K562 (cell line): ENCODE measurements around the gene WBP1L. TPM values are rescaled to one million over a fixed set of nuclear protein-coding genes. Genes with fewer than 3 reads are reported as not detected.

Experiments
- ATAC-seq: fragments of 200-7000 bp; cut with Tn5 transposase; 3 replicates; pipeline ENCODE4 v1.9.1; 2020; ENCODE audit warnings: moderate library complexity
- BruUV-seq: library from RNA; stranded (reverse); fragments of 400-500 nt; replicated peaks from 2 replicates; lab custom pipeline; 2021; lab: Mats Ljungman, UMichigan
- CTCF ChIA-PET: fragments of 300-600 bp; formaldehyde crosslinking; extraction: SDS; loops from one replicate; lab custom pipeline; 2021; ENCODE audit warnings: low intra/inter-chr PET ratio; lab: Yijun Ruan, JAX
- POLR2A ChIA-PET: fragments of 300-600, 350-650 bp; sonication (Branson Sonifier 250); formaldehyde crosslinking; extraction: SDS; loops from one replicate; lab custom pipeline; 2021; ENCODE audit warnings: antibody characterized with exemption, inconsistent platforms; lab: Yijun Ruan, JAX
- DNase-seq, 4 experiments: peaks; one replicate each; pipeline versions ENCODE4 v3.0.0 to v3.0.0-alpha.2; 2011 to 2018; ENCODE audit warnings: low spot score in 3 of 4, mixed read lengths in 3 of 4; ENCODE audit errors: extremely low read depth in 1 of 4
- FAIRE-seq: peaks from 2 replicates; lab custom pipeline; 2011; peaks lifted over from hg19 to GRCh38; lab: Jason Lieb, UNC
- H2AFZ ChIP-seq: 2 replicates; pipeline ENCODE4 v1.6.0; 2011; ENCODE audit warnings: low read depth, low read length, control low read depth, inconsistent platforms
- H3K27ac ChIP-seq: fragments of 200-600 bp; 3 replicates; pipeline ENCODE4 v1.8.0; 2011; ENCODE audit warnings: low read depth, mild to moderate bottlenecking, control low read depth, inconsistent platforms, low read length, moderate library complexity, mixed read lengths; ENCODE audit errors: extremely low read depth
- H3K27me3 ChIP-seq, 2 experiments: fragments of 300-600 bp in 1 of 2; 2 replicates in 1 of 2; 3 replicates in 1 of 2; pipeline versions ENCODE4 v1.6.0 to v1.8.0; 2011; ENCODE audit warnings: inconsistent platforms in 2 of 2, low read length in 2 of 2, mild to moderate bottlenecking in 1 of 2, mixed read lengths in 1 of 2, moderate library complexity in 1 of 2; ENCODE audit not compliant: control insufficient read depth in 2 of 2, insufficient read depth in 2 of 2
- H3K36me3 ChIP-seq: fragments of 300-600 bp; 3 replicates; pipeline ENCODE4 v1.8.0; 2011; ENCODE audit warnings: mild to moderate bottlenecking, low read length, inconsistent platforms; ENCODE audit not compliant: control insufficient read depth, insufficient read depth
- H3K4me1 ChIP-seq, 2 experiments: fragments of 200-600 bp in 1 of 2; replicated peaks in 1 of 2; 2 replicates in 1 of 2; 3 replicates in 1 of 2; pipeline versions ENCODE4 v1.5.1 to v1.8.0; 2011; ENCODE audit warnings: inconsistent platforms in 2 of 2, low read length in 2 of 2, mild to moderate bottlenecking in 1 of 2, mixed read lengths in 1 of 2, moderate library complexity in 1 of 2; ENCODE audit not compliant: control insufficient read depth in 2 of 2, insufficient read depth in 2 of 2
- H3K4me2 ChIP-seq: 2 replicates; pipeline ENCODE4 v1.6.1; 2011; ENCODE audit warnings: low read length, control low read depth, inconsistent platforms, mixed read lengths; ENCODE audit not compliant: insufficient read depth
- H3K4me3 ChIP-seq: fragments of 200-600 bp; sonication (generic), shearing (Covaris generic); 2 replicates; pipeline ENCODE4 v1.5.1; 2016; ENCODE audit warnings: control low read depth, inconsistent platforms
- H3K79me2 ChIP-seq: fragments of 200-600 bp; 3 replicates; pipeline ENCODE4 v1.8.0; 2011; ENCODE audit warnings: low read length, inconsistent platforms; ENCODE audit not compliant: control insufficient read depth, insufficient read depth
- H3K9ac ChIP-seq, 2 experiments: 2 replicates each; pipeline versions ENCODE4 v1.6.0 to v1.6.1; 2011; ENCODE audit warnings: low read depth in 2 of 2, low read length in 2 of 2, control low read depth in 1 of 2, inconsistent platforms in 1 of 2, mild to moderate bottlenecking in 1 of 2, mixed read lengths in 1 of 2; ENCODE audit not compliant: insufficient read depth in 1 of 2
- H3K9me1 ChIP-seq: one replicate; pipeline ENCODE4 v1.6.0; 2011; ENCODE audit warnings: inconsistent platforms, mild to moderate bottlenecking, low read length, moderate library complexity; ENCODE audit not compliant: control insufficient read depth, insufficient read depth
- H3K9me3 ChIP-seq: replicated peaks from 2 replicates; pipeline ENCODE4 v1.5.1; 2011; ENCODE audit warnings: low read depth, low read length, inconsistent platforms; ENCODE audit not compliant: control insufficient read depth, insufficient read depth
- H4K20me1 ChIP-seq: replicated peaks from 2 replicates; pipeline ENCODE4 v1.6.1; 2011; ENCODE audit warnings: low read length, inconsistent platforms, mixed read lengths; ENCODE audit not compliant: control insufficient read depth, insufficient read depth
- ESRRA ChIP-seq: fragments of 450-650 bp; IDR thresholded peaks from 2 replicates; pipeline ENCODE4 v1.6.1; 2014; ENCODE audit warnings: low read depth, mild to moderate bottlenecking, moderate library complexity, borderline replicate concordance
- FOSL1 ChIP-seq: fragments of 200-800 bp; sonication (Bioruptor generic); conservative IDR thresholded peaks from 2 replicates; pipeline ENCODE4 v1.6.1; 2016; ENCODE audit warnings: missing genetic modification characterization, missing compliant biosample characterization
- FOXM1 ChIP-seq, 2 experiments: fragments of 450-650 bp in 1 of 2; sonication (generic) in 1 of 2; formaldehyde crosslinking in 1 of 2; IDR thresholded peaks; 2 replicates each; pipeline versions ENCODE4 v1.6.1 to v1.9.0; 2017 to 2022; ENCODE audit warnings: low read depth in 2 of 2, mild to moderate bottlenecking in 2 of 2, missing genetic modification reagents in 1 of 2, moderate library complexity in 1 of 2
- GATA2 ChIP-seq: sonication (generic); formaldehyde crosslinking; IDR thresholded peaks from 2 replicates; pipeline ENCODE4 v1.4.0; 2020; ENCODE audit warnings: mild to moderate bottlenecking, missing genetic modification reagents
- HDAC1 ChIP-seq, 2 experiments: fragments of 450-650 bp; IDR thresholded peaks; 2 replicates each; pipeline ENCODE4 v1.6.1; 2016 to 2017; ENCODE audit warnings: inconsistent platforms in 1 of 2, mild to moderate bottlenecking in 1 of 2, moderate library complexity in 1 of 2
- NELFE ChIP-seq: IDR thresholded peaks from 2 replicates; pipeline ENCODE4 v1.6.1; 2011; ENCODE audit warnings: mild to moderate bottlenecking; ENCODE audit not compliant: insufficient read depth, insufficient read length
- RCOR1 ChIP-seq, 2 experiments: IDR thresholded peaks; 2 replicates each; pipeline ENCODE4 v1.6.1; 2012; ENCODE audit warnings: low read depth in 2 of 2, low read length in 2 of 2, borderline replicate concordance in 1 of 2, improper control_type of control experiment in 1 of 2
- SMAD3 ChIP-seq: fragments of 450-650 bp; formaldehyde crosslinking; conservative IDR thresholded peaks from 2 replicates; pipeline ENCODE4 v1.4.0; 2020; ENCODE audit warnings: mild to moderate bottlenecking
- ZNF263 ChIP-seq: sonication (generic); formaldehyde crosslinking; IDR thresholded peaks from 2 replicates; pipeline ENCODE4 v1.8.0; 2022; ENCODE audit warnings: mild to moderate bottlenecking, missing genetic modification reagents, borderline replicate concordance
- ZNF408 ChIP-seq: fragments of 250-450 bp; sonication (Bioruptor Pico); IDR thresholded peaks from 2 replicates; pipeline ENCODE4 v1.4.0; 2020; ENCODE audit warnings: low read depth, mild to moderate bottlenecking, moderate library complexity
- WGBS: fragments of 100-300 bp; shearing (Covaris generic); methylation state at CpG from one replicate; pipeline ENCODE4 v1.1.6; 2016; ENCODE audit warnings: low coverage, mixed read lengths; ENCODE audit not compliant: insufficient coverage; ENCODE audit errors: missing lambda C conversion rate; 5-methylcytosine and 5-hydroxymethylcytosine counted together
- in situ Hi-C: fragments of 300-500 bp; cut with MboI; formaldehyde crosslinking; loops from 4 replicates; pipeline ENCODE4 v1.15.0; 2018; ENCODE audit warnings: inconsistent platforms, mixed read lengths
- intact Hi-C: fragments of 100-400 bp; cut with micrococcal nuclease; formaldehyde crosslinking; loops from 2 replicates; pipeline ENCODE4 v1.14.2; 2022
- polyA plus RNA-seq, 8 experiments: library from polyadenylated mRNA; depleted of rRNA in 4 of 8; stranded (reverse) in 5 of 8; unstranded in 3 of 8; fragments of >200 nt; fragmentation: Nextera tagmentation in 2 of 8; fragmentation: Illumina TruSeq in 1 of 8; extraction: Ambion mirVana in 2 of 8; extraction: Trizol in 1 of 8; gene quantifications; 2 replicates each; pipeline versions ENCODE4 v1.2.1 to v1.2.3, GENCODE V29; 2011 to 2014; ENCODE audit warnings: inconsistent platforms in 1 of 8, missing spikeins in 1 of 8
- total RNA-seq, 7 experiments: library from RNA; depleted of rRNA in 6 of 7; stranded (reverse); fragments of >200 nt in 6 of 7; fragmentation: Illumina TruSeq in 2 of 7; extraction: Trizol in 2 of 7; gene quantifications; 2 replicates each; pipeline versions ENCODE4 v1.2.1 to v1.2.3, GENCODE V29; 2011 to 2021; ENCODE audit warnings: low replicate concordance in 1 of 7
- TF ChIP-seq, protein P1 (sequence below): fragments of 450-650 bp; IDR thresholded peaks from 2 replicates; pipeline ENCODE4 v1.6.1; 2017; ENCODE audit warnings: antibody characterized with exemption
- TF ChIP-seq, protein P2 (sequence below): sonication (generic); IDR thresholded peaks from 2 replicates; pipeline ENCODE4 v1.6.1; 2016
- TF ChIP-seq, protein P3 (sequence below): fragments of 450-650 bp; formaldehyde crosslinking; IDR thresholded peaks from 2 replicates; pipeline ENCODE4 v1.4.0; 2022; ENCODE audit warnings: missing genetic modification characterization
- TF ChIP-seq, protein P4 (sequence below): fragments of 250-450 bp; sonication (Bioruptor Pico); IDR thresholded peaks from 2 replicates; pipeline ENCODE4 v1.5.0; 2021; ENCODE audit warnings: mild to moderate bottlenecking, borderline replicate concordance

The WBP1L gene
- total and polyA plus RNA-seq, 9 of the 15 experiments (the other 6 are each of a cell fraction or from before 2014, with no cell fraction given), result 3.2 to 14.4 (median 11.3) TPM

DNA sequence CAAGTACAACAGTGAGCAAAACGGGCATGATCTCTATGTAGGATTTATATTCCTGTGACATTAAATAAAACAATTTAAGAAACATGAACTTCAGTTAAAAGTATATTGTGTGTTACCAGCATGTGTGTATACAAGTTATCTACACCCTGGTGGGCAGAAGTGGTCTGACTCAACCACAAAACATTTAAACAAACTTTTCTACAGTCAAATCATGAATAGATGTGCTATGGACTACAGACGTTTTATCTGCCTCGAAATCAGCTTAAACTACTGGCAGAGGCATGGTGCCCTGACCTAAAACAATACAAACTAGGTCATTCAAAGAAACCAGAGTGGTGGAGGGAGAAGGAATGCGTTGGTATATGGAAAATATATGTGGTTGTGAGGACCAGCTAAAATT is 33.1 kb upstream of the WBP1L start (continued):
- TF ChIP-seq, protein P1, sequence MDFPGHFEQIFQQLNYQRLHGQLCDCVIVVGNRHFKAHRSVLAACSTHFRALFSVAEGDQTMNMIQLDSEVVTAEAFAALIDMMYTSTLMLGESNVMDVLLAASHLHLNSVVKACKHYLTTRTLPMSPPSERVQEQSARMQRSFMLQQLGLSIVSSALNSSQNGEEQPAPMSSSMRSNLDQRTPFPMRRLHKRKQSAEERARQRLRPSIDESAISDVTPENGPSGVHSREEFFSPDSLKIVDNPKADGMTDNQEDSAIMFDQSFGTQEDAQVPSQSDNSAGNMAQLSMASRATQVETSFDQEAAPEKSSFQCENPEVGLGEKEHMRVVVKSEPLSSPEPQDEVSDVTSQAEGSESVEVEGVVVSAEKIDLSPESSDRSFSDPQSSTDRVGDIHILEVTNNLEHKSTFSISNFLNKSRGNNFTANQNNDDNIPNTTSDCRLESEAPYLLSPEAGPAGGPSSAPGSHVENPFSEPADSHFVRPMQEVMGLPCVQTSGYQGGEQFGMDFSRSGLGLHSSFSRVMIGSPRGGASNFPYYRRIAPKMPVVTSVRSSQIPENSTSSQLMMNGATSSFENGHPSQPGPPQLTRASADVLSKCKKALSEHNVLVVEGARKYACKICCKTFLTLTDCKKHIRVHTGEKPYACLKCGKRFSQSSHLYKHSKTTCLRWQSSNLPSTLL, result no peak
- TF ChIP-seq NELFE (no peak), ESRRA (peak; percentile 27; the same call in 1 of the 2 replicates), ZNF408 (CRISPR knock-in tag) (no peak), GATA2 (CRISPR knock-in tag) (peak; percentile 29; the same call in 1 of the 2 replicates), HDAC1 (IDR thresholded peaks at IDR 0.05) (no peak), FOSL1 (peak; percentile 66)
- TF ChIP-seq, protein P2, sequence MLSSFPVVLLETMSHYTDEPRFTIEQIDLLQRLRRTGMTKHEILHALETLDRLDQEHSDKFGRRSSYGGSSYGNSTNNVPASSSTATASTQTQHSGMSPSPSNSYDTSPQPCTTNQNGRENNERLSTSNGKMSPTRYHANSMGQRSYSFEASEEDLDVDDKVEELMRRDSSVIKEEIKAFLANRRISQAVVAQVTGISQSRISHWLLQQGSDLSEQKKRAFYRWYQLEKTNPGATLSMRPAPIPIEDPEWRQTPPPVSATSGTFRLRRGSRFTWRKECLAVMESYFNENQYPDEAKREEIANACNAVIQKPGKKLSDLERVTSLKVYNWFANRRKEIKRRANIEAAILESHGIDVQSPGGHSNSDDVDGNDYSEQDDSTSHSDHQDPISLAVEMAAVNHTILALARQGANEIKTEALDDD, result peak; percentile 50

DNA sequence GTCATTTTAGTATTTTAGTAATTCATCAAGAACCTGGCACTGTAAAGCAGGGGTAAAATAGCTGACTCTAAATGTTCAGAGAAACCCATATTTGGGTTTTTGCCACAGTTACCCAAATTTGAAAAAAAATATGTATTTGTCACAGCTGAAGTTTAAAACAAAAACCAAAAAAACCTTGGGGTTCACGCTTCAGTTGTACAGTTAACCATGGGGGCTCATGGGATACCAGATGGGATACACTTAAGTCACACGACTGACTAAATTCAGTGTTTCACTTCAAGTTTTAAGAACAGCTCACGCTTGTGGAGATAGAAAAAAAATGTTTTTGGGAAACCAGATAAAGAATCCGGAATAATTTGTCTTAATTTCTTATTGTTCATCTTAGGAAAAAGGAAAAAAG is 31.7 kb upstream of the WBP1L start:
- Histone ChIP-seq H3K27me3 (no peaks in the 10 kb centered on the region), H3K4me3 (no peak overlapping the region; the same call in 1 of the 2 replicates), H3K4me2 (peak overlapping the region; percentile 85), H3K27ac (peak overlapping the region; percentile 83), H3K9me1 (no peaks in the 10 kb centered on the region), H4K20me1 (no peaks in the 10 kb centered on the region), H2AFZ (peak overlapping the region; percentile 76), H3K9me3 (no peaks in the 10 kb centered on the region), H3K79me2 (peaks cover 61% of the 10 kb centered on the region), H3K9ac (peak overlapping the region in 1 of 2 experiments; percentile 71; a peak in 2 of 4 replicates), H3K4me1 (peaks cover 11 to 16% of the 10 kb centered on the region in 2 experiments; a peak in 3 of 5 replicates), H3K36me3 (peaks cover 6% of the 10 kb centered on the region; the same call in 2 of the 3 replicates)
- DNase-seq (no peak), FAIRE-seq (no peak), ATAC-seq (no peak)
- ChIA-PET CTCF (no interaction called here), POLR2A (interaction anchor here (0.7 kb wide), 1 partner anchor 135 kb away, joined by 4 read pairs; no protein-coding TSS in a partner anchor)
- 15% methylated on average over 4 of the region's 4 CpGs for WGBS
- intact Hi-C loops, result loop anchor here (5.0 kb wide), 2 partner anchors 40 to 65 kb away; no protein-coding TSS in a partner anchor
- no TSS peak for BruUV-seq
- in situ Hi-C loops, result no loop called here
- TF ChIP-seq RCOR1 (IDR thresholded peaks at IDR 0.05; ENCODE audit: borderline replicate concordance in 1 of 2, low read depth in 2 of 2, low read length in 2 of 2) (no peak), FOXM1 (IDR thresholded peaks at IDR 0.05; ENCODE audit: low read depth) (no peak), FOXM1 (CRISPR knock-in tag; IDR thresholded peaks at IDR 0.05; ENCODE audit: low read depth) (no peak), ZNF263 (CRISPR knock-in tag) (no peak), SMAD3 (CRISPR knock-in tag) (no peak)
- TF ChIP-seq, protein P3, sequence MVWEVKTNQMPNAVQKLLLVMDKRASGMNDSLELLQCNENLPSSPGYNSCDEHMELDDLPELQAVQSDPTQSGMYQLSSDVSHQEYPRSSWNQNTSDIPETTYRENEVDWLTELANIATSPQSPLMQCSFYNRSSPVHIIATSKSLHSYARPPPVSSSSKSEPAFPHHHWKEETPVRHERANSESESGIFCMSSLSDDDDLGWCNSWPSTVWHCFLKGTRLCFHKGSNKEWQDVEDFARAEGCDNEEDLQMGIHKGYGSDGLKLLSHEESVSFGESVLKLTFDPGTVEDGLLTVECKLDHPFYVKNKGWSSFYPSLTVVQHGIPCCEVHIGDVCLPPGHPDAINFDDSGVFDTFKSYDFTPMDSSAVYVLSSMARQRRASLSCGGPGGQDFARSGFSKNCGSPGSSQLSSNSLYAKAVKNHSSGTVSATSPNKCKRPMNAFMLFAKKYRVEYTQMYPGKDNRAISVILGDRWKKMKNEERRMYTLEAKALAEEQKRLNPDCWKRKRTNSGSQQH, result no peak
- TF ChIP-seq, protein P4, sequence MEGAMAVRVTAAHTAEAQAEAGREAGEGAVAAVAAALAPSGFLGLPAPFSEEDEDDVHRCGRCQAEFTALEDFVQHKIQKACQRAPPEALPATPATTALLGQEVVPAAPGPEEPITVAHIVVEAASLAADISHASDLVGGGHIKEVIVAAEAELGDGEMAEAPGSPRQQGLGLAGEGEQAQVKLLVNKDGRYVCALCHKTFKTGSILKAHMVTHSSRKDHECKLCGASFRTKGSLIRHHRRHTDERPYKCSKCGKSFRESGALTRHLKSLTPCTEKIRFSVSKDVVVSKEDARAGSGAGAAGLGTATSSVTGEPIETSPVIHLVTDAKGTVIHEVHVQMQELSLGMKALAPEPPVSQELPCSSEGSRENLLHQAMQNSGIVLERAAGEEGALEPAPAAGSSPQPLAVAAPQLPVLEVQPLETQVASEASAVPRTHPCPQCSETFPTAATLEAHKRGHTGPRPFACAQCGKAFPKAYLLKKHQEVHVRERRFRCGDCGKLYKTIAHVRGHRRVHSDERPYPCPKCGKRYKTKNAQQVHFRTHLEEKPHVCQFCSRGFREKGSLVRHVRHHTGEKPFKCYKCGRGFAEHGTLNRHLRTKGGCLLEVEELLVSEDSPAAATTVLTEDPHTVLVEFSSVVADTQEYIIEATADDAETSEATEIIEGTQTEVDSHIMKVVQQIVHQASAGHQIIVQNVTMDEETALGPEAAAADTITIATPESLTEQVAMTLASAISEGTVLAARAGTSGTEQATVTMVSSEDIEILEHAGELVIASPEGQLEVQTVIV (CRISPR knock-in tag), result no peak
